Peyer's patch (tissue), 4 donors: ENCODE measurements around the gene F8.

Experiments used
- POLR2A ChIP-seq, 2 donors: fragments of 450-650 bp; IDR thresholded peaks; one replicate each; pipeline ENCODE4 v1.5.1; 2017; ENCODE audit warnings: antibody characterized with exemption in 2 of 2, mild to moderate bottlenecking in 2 of 2, moderate library complexity in 2 of 2
- TF ChIP-seq, protein P1 (sequence below), 6 experiments: fragments of 450-650 bp in 4 of 6; fragments of 200-600 bp in 2 of 6; sonication (generic) in 1 of 6; IDR thresholded peaks; one replicate each; pipeline ENCODE4 v1.5.1; 2017 to 2019; ENCODE audit warnings: antibody characterized with exemption in 6 of 6, mild to moderate bottlenecking in 3 of 6, moderate library complexity in 1 of 6

DNA sequence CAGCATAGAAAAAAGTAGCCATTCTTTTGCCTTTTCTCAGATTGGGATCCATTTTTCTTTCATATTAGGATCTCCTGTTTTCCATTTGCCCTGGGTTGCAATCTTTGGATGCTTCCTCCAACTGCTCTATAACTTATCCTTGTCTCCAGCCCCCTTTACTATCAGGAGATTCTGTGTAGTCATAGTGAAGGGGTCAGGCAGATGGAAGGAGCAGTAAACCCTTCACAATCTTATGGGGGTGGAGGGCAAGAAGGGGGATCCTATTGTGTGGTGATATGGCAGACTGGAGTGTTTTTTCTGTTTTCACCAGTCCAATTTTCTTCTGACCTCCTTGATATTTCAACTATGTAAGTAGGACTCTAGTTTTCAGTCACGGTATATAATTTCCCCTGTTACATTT is 186.4 kb downstream of the F8 start:
- TF ChIP-seq, protein P1, sequence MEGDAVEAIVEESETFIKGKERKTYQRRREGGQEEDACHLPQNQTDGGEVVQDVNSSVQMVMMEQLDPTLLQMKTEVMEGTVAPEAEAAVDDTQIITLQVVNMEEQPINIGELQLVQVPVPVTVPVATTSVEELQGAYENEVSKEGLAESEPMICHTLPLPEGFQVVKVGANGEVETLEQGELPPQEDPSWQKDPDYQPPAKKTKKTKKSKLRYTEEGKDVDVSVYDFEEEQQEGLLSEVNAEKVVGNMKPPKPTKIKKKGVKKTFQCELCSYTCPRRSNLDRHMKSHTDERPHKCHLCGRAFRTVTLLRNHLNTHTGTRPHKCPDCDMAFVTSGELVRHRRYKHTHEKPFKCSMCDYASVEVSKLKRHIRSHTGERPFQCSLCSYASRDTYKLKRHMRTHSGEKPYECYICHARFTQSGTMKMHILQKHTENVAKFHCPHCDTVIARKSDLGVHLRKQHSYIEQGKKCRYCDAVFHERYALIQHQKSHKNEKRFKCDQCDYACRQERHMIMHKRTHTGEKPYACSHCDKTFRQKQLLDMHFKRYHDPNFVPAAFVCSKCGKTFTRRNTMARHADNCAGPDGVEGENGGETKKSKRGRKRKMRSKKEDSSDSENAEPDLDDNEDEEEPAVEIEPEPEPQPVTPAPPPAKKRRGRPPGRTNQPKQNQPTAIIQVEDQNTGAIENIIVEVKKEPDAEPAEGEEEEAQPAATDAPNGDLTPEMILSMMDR (IDR thresholded peaks at IDR 0.05) = no peak
- TF ChIP-seq POLR2A (IDR thresholded peaks at IDR 0.05) = no peak
